MCF 10A (cell line): ENCODE measurements around the gene UPF2. TPM values are rescaled to one million over a fixed set of nuclear protein-coding genes. Genes with fewer than 3 reads are reported as not detected.

Source experiments
- BruUV-seq: library from RNA; stranded (reverse); fragments of 400-500 nt; replicated peaks from 2 replicates; lab custom pipeline; 2021; lab: Mats Ljungman, UMichigan
- CTCF ChIA-PET: fragments of 300-600 bp; sonication (Branson Sonifier 250); formaldehyde crosslinking; extraction: SDS; loops from one replicate; lab custom pipeline; 2021; ENCODE audit warnings: antibody characterized with exemption, inconsistent platforms; lab: Yijun Ruan, JAX
- POLR2A ChIA-PET: fragments of 300-600, 350-650 bp; sonication (Branson Sonifier 250); formaldehyde crosslinking; extraction: SDS; loops from one replicate; lab custom pipeline; 2020; ENCODE audit warnings: antibody characterized with exemption, inconsistent platforms; lab: Yijun Ruan, JAX
- DNase-seq: peaks from one replicate; pipeline ENCODE4 v3.0.0-alpha.2; 2018; ENCODE audit not compliant: unreplicated experiment
- H3K27ac Mint-ChIP-seq: one replicate; pipeline ENCODE4 v1.8.0; 2022; ENCODE audit warnings: mild to moderate bottlenecking, low read depth, mixed read lengths; ENCODE audit not compliant: unreplicated experiment
- H3K27me3 Mint-ChIP-seq: one replicate; pipeline ENCODE4 v1.8.0; 2022; ENCODE audit warnings: mixed read lengths; ENCODE audit not compliant: insufficient read depth, unreplicated experiment
- H3K36me3 Mint-ChIP-seq: one replicate; pipeline ENCODE4 v1.8.0; 2022; ENCODE audit warnings: mild to moderate bottlenecking, moderate library complexity, mixed read lengths; ENCODE audit not compliant: insufficient read depth, unreplicated experiment
- H3K4me1 Mint-ChIP-seq: one replicate; pipeline ENCODE4 v1.8.0; 2022; ENCODE audit warnings: mixed read lengths; ENCODE audit not compliant: insufficient read depth, unreplicated experiment
- H3K4me3 Mint-ChIP-seq: one replicate; pipeline ENCODE4 v1.8.0; 2022; ENCODE audit warnings: mild to moderate bottlenecking, moderate library complexity, mixed read lengths; ENCODE audit not compliant: unreplicated experiment
- H3K9me3 Mint-ChIP-seq: one replicate; pipeline ENCODE4 v1.8.0; 2022; ENCODE audit warnings: mixed read lengths; ENCODE audit not compliant: unreplicated experiment
- intact Hi-C: fragments of 100-400 bp; cut with micrococcal nuclease; formaldehyde crosslinking; loops from 2 replicates; pipeline ENCODE4 v1.14.1; 2022
- total RNA-seq: library from RNA; stranded (reverse); gene quantifications from 2 replicates; pipeline ENCODE4 v1.2.3, GENCODE V29; 2022
- TF ChIP-seq, protein P1 (sequence below): fragments of 200-600 bp; IDR thresholded peaks from one replicate; pipeline ENCODE4 v1.8.0; 2022; ENCODE audit warnings: antibody characterized with exemption, mild to moderate bottlenecking; ENCODE audit not compliant: unreplicated experiment

The UPF2 gene
- total RNA-seq, 1 experiment from 2014 or later, result 24.7 TPM

GRCh38 chr10:11896549-11897200 is 145.9 kb downstream of the UPF2 start:
- H3K27me3 Mint-ChIP-seq, result no peaks in the 10 kb centered on the region
- intact Hi-C loops, result no loop called here
- no peaks in the 10 kb centered on the region for H3K9me3 Mint-ChIP-seq
- no peak overlapping the region for H3K4me3 Mint-ChIP-seq
- H3K4me1 Mint-ChIP-seq, result peaks cover 21% of the 10 kb centered on the region
- CTCF ChIA-PET, result interaction anchor here (0.6 to 1.1 kb wide), 3 partner anchors 9 to 12 kb away, joined by 3 read pairs; no protein-coding TSS in a partner anchor
- POLR2A ChIA-PET, result interaction anchor here (1.0 to 2.3 kb wide), 4 partner anchors 11 to 21 kb away, joined by 3 to 15 read pairs (median 5); no protein-coding TSS in a partner anchor
- DNase-seq, result no peak
- TF ChIP-seq, protein P1, sequence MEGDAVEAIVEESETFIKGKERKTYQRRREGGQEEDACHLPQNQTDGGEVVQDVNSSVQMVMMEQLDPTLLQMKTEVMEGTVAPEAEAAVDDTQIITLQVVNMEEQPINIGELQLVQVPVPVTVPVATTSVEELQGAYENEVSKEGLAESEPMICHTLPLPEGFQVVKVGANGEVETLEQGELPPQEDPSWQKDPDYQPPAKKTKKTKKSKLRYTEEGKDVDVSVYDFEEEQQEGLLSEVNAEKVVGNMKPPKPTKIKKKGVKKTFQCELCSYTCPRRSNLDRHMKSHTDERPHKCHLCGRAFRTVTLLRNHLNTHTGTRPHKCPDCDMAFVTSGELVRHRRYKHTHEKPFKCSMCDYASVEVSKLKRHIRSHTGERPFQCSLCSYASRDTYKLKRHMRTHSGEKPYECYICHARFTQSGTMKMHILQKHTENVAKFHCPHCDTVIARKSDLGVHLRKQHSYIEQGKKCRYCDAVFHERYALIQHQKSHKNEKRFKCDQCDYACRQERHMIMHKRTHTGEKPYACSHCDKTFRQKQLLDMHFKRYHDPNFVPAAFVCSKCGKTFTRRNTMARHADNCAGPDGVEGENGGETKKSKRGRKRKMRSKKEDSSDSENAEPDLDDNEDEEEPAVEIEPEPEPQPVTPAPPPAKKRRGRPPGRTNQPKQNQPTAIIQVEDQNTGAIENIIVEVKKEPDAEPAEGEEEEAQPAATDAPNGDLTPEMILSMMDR, result no peak
- peak overlapping the region; percentile 86 for H3K27ac Mint-ChIP-seq
- no peaks in the 10 kb centered on the region for H3K36me3 Mint-ChIP-seq
- BruUV-seq, result no TSS peak

DNA sequence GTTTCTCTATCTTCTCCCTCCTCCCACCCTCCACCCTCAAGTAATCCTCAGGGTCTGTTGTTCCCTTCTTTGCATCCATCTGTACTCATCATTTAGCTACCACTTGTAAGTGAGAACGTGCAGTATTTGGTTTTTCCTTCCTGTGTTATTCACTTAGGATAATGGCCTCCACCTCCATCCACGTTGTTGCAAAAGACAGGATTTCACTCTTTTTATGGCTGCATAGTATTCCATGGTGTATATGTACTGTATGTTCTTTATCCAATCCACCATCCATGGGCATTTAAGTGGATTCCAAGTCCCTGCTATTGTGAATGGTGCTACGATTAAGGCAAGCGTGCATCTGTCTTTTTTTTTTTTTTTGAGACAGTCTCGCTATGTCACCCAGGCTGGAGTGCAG is 147.0 kb downstream of the UPF2 start:
- no peaks in the 10 kb centered on the region for H3K27me3 Mint-ChIP-seq
- intact Hi-C loops, result no loop called here
- no TSS peak for BruUV-seq
- peaks cover 21% of the 10 kb centered on the region for H3K4me1 Mint-ChIP-seq
- H3K4me3 Mint-ChIP-seq, result no peak overlapping the region
- DNase-seq, result no peak
- POLR2A ChIA-PET, result interaction anchor here (1.0 kb wide), 1 partner anchor 9 kb away, joined by 3 read pairs; no protein-coding TSS in a partner anchor
- no peaks in the 10 kb centered on the region for H3K36me3 Mint-ChIP-seq
- no peak overlapping the region for H3K27ac Mint-ChIP-seq
- CTCF ChIA-PET, result no interaction called here
- no peaks in the 10 kb centered on the region for H3K9me3 Mint-ChIP-seq
- TF ChIP-seq, protein P1, result no peak

DNA sequence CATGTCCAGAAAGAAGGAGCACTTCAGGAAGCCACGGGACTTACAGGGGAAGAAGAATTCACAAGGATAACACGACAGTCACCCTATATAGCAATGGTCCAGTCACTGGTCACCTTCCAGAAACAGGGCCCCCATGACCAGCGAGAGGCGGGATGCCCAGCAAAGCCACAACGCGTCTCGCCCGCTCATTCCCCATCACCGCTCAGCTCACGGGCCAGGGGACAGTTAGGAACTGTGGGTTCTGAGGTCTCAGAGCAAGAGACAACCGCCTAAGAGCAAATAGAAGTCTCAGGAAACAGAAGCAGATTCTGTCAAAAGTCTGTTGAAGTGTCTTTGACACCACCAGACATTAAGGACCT is 147.5 kb downstream of the UPF2 start:
- ChIA-PET CTCF (no interaction called here), POLR2A (no interaction called here)
- intact Hi-C loops, result no loop called here
- no peaks in the 10 kb centered on the region for H3K9me3 Mint-ChIP-seq
- TF ChIP-seq, protein P1, result no peak
- peaks cover 21% of the 10 kb centered on the region for H3K4me1 Mint-ChIP-seq
- BruUV-seq, result no TSS peak
- H3K36me3 Mint-ChIP-seq, result no peaks in the 10 kb centered on the region
- no peak overlapping the region for H3K4me3 Mint-ChIP-seq
- DNase-seq, result no peak
- H3K27ac Mint-ChIP-seq, result no peak overlapping the region
- H3K27me3 Mint-ChIP-seq, result no peaks in the 10 kb centered on the region

GRCh38 chr10:11894381-11895107 is 148.1 kb downstream of the UPF2 start:
- no peaks in the 10 kb centered on the region for H3K36me3 Mint-ChIP-seq
- no peaks in the 10 kb centered on the region for H3K27me3 Mint-ChIP-seq
- H3K27ac Mint-ChIP-seq, result no peak overlapping the region
- TF ChIP-seq, protein P1, result no peak
- DNase-seq, result no peak
- CTCF ChIA-PET, result interaction anchor here (0.6 kb wide), 1 partner anchor 15 kb away, joined by 5 read pairs; no protein-coding TSS in a partner anchor
- intact Hi-C loops, result no loop called here
- H3K4me1 Mint-ChIP-seq, result peaks cover 21% of the 10 kb centered on the region
- BruUV-seq, result no TSS peak
- no peak overlapping the region for H3K4me3 Mint-ChIP-seq
- POLR2A ChIA-PET, result no interaction called here
- H3K9me3 Mint-ChIP-seq, result no peaks in the 10 kb centered on the region
